Activated T-helper 2 cell treated with anti-CD3 and anti-CD28 coated beads, Interferon-gamma antibody, Interleukin-2, Interleukin-4, amounts not matched to agents 10 μg/mL and 5 μg/mL and 100 μg/mL, durations not matched to agents 14 hours and 24 hours and 36 hours (primary cell): Measurements from ENCODE around the gene NREP. TPM values are rescaled to one million over a fixed set of nuclear protein-coding genes. Genes with fewer than 3 reads are reported as not detected.

Source experiments
- DNase-seq: peaks from one replicate; pipeline ENCODE4 v3.0.0; 2021; ENCODE audit warnings: low spot score
- H3K27ac Mint-ChIP-seq: one replicate; pipeline ENCODE4 v1.8.0; 2021; ENCODE audit warnings: mixed read lengths
- H3K27me3 Mint-ChIP-seq: one replicate; pipeline ENCODE4 v1.8.0; 2021; ENCODE audit warnings: low read depth, mixed read lengths
- H3K36me3 Mint-ChIP-seq: one replicate; pipeline ENCODE4 v1.8.0; 2021; ENCODE audit warnings: low read depth, mixed read lengths
- H3K4me1 Mint-ChIP-seq: one replicate; pipeline ENCODE4 v1.8.0; 2021; ENCODE audit warnings: low read depth, mixed read lengths
- H3K4me3 Mint-ChIP-seq: one replicate; pipeline ENCODE4 v1.8.0; 2021; ENCODE audit warnings: low read depth, mild to moderate bottlenecking, moderate library complexity, mixed read lengths
- H3K9me3 Mint-ChIP-seq: one replicate; pipeline ENCODE4 v1.8.0; 2021; ENCODE audit warnings: mixed read lengths
- intact Hi-C: fragments of 100-400 bp; cut with micrococcal nuclease; formaldehyde crosslinking; loops from one replicate; pipeline ENCODE4 v1.15.1; 2023
- total RNA-seq: library from RNA; stranded (reverse); gene quantifications from 2 replicates; pipeline ENCODE4 v1.2.3, GENCODE V29; 2022

Gene NREP
- total RNA-seq, 1 donor from 2014 or later, result 35.3 TPM

DNA sequence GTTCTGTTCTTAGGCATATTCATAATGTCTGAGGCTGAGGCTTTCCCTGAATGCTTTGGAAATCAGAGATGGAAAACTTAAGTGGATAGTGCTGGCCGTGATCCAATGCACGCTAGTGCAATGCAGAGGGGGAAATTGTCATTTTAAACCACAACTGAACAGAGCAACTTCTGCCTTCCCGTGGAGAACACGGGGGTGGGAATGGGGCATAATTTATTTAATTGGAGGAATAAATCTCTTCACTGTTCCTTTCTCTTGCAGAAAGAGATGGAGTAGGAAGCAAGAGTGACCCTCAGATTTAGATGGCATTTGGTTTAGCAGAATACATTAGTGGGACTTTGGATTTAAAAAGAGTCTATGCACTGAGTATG is 22.9 kb upstream of the NREP start:
- Mint-ChIP-seq H3K4me1 (no peaks in the 10 kb centered on the region), H3K9me3 (no peaks in the 10 kb centered on the region), H3K27me3 (peaks cover 37% of the 10 kb centered on the region), H3K27ac (no peak overlapping the region), H3K4me3 (no peak overlapping the region), H3K36me3 (no peaks in the 10 kb centered on the region)
- intact Hi-C loops, result no loop called here
- no peak for DNase-seq

- peaks cover 40% of the 10 kb centered on the region for H3K27me3 Mint-ChIP-seq
- intact Hi-C loops, result no loop called here
- no peak overlapping the region for H3K27ac Mint-ChIP-seq
- DNase-seq, result no peak
- no peaks in the 10 kb centered on the region for H3K36me3 Mint-ChIP-seq
- H3K4me3 Mint-ChIP-seq, result no peak overlapping the region
- no peaks in the 10 kb centered on the region for H3K4me1 Mint-ChIP-seq
- no peaks in the 10 kb centered on the region for H3K9me3 Mint-ChIP-seq
Observed at GRCh38 chr5:111779260-111779921, 22.4 kb upstream of the NREP start.

- Mint-ChIP-seq H3K4me1 (no peaks in the 10 kb centered on the region), H3K36me3 (no peaks in the 10 kb centered on the region), H3K4me3 (no peak overlapping the region), H3K27me3 (peaks cover 34% of the 10 kb centered on the region), H3K27ac (no peak overlapping the region), H3K9me3 (no peaks in the 10 kb centered on the region)
- DNase-seq, result no peak
- intact Hi-C loops, result no loop called here
Observed at GRCh38 chr5:111776913-111777781, 20.2 kb upstream of the NREP start.

DNA sequence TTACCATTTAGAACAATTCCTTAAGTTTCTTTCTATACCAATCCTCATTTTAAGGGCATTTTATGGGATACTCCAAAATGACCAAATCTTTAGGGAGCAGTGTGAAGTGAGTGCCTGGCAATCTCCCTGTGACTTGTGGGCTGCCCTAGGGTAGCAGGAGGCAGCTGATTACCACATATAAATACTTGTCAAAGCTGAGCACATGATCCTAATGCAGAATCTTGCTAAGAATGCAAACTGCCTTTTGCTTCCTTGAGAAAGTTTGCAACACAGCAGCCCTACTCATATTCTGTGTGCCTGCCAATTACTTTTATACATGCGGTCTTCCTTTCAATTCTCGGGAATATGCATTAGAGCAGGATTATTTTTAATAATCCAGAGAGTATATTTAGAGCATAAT is 18.2 kb upstream of the NREP start:
- H3K27ac Mint-ChIP-seq, result no peak overlapping the region
- intact Hi-C loops, result no loop called here
- H3K4me3 Mint-ChIP-seq, result no peak overlapping the region
- peaks cover 40% of the 10 kb centered on the region for H3K27me3 Mint-ChIP-seq
- DNase-seq, result no peak
- no peaks in the 10 kb centered on the region for H3K4me1 Mint-ChIP-seq
- H3K36me3 Mint-ChIP-seq, result no peaks in the 10 kb centered on the region
- H3K9me3 Mint-ChIP-seq, result no peaks in the 10 kb centered on the region

DNA sequence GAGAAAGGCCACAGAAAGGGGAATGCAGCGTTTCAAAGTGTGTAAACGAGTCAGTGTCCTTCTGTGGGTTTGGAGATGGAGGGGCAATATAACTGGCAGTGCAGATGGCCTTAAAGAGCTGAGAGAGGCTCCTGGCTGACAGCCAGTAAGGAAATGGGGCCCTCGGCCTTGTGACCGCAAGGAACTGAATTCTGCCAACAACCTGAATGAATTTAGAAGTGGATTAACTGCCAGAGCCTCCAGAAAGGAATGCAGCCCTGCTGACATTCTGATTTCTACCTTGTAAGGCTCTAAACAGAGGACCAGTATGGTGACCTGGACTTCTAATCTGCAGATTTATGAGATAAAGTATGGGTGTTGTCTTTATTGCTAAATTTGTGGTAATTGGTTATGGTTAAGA is 17.5 kb upstream of the NREP start:
- no peak overlapping the region for H3K27ac Mint-ChIP-seq
- H3K36me3 Mint-ChIP-seq, result no peaks in the 10 kb centered on the region
- H3K27me3 Mint-ChIP-seq, result peaks cover 36% of the 10 kb centered on the region
- no peaks in the 10 kb centered on the region for H3K4me1 Mint-ChIP-seq
- no peak for DNase-seq
- intact Hi-C loops, result no loop called here
- no peaks in the 10 kb centered on the region for H3K9me3 Mint-ChIP-seq
- no peak overlapping the region for H3K4me3 Mint-ChIP-seq

GRCh38 chr5:111772456-111773122 is 15.6 kb upstream of the NREP start:
- Mint-ChIP-seq H3K4me1 (no peaks in the 10 kb centered on the region), H3K27ac (no peak overlapping the region), H3K27me3 (peaks cover 35% of the 10 kb centered on the region), H3K36me3 (no peaks in the 10 kb centered on the region), H3K4me3 (no peak overlapping the region), H3K9me3 (no peaks in the 10 kb centered on the region)
- intact Hi-C loops, result no loop called here
- no peak for DNase-seq

DNA sequence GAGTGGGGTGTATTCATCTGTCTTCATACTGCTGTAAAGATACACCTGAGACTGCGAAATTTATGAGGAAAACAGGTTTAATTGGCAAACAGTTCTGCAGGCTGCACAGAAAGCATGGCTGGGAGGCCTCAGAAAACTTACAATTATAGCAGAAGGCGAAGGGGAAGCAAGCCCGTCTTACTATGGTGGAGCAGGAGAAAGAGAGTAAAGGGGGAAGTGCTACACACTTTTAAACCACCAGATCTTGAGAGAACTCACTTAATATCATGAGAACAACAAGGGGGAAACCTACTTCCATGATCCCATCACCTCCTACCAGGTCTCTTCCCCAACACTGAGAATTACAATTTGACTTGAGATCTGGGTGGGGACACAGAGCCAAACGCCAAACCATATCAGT is 12.5 kb upstream of the NREP start:
- Mint-ChIP-seq H3K4me1 (no peaks in the 10 kb centered on the region), H3K27ac (no peak overlapping the region), H3K27me3 (peaks cover 33% of the 10 kb centered on the region), H3K4me3 (no peak overlapping the region), H3K36me3 (no peaks in the 10 kb centered on the region), H3K9me3 (no peaks in the 10 kb centered on the region)
- no peak for DNase-seq
- intact Hi-C loops, result no loop called here

GRCh38 chr5:111765613-111766571 is 8.9 kb upstream of the NREP start:
- no peak overlapping the region for H3K4me3 Mint-ChIP-seq
- intact Hi-C loops, result no loop called here
- no peaks in the 10 kb centered on the region for H3K36me3 Mint-ChIP-seq
- H3K27ac Mint-ChIP-seq, result no peak overlapping the region
- peaks cover 29% of the 10 kb centered on the region for H3K27me3 Mint-ChIP-seq
- no peaks in the 10 kb centered on the region for H3K4me1 Mint-ChIP-seq
- no peak for DNase-seq
- no peaks in the 10 kb centered on the region for H3K9me3 Mint-ChIP-seq

- Mint-ChIP-seq H3K4me1 (peaks cover 2% of the 10 kb centered on the region), H3K4me3 (no peak overlapping the region), H3K36me3 (no peaks in the 10 kb centered on the region), H3K9me3 (no peaks in the 10 kb centered on the region), H3K27me3 (peaks cover 19% of the 10 kb centered on the region), H3K27ac (no peak overlapping the region)
- DNase-seq, result no peak
- intact Hi-C loops, result no loop called here
Observed at GRCh38 chr5:111764019-111764418, 7.0 kb upstream of the NREP start.

DNA sequence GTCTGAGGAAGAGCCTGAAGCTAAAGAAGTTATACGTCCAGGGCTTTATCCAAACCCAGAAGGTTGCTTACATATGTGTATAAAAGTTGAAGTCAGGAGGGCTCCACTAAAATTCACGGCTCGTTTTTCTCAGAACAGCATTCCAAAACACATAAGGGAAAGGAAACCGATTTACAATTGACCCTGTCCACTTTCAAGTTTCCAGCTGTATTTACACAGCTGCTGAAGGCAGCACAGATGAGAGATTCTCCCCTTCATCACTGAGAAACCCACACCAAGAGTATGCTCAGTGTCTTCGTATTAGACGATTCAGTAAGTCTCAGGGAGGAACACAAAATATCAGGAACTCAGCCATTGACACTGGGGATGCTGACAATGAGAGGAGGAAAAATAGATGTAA is 5.9 kb upstream of the NREP start:
- Mint-ChIP-seq H3K36me3 (no peaks in the 10 kb centered on the region), H3K4me3 (no peak overlapping the region), H3K9me3 (no peaks in the 10 kb centered on the region), H3K27me3 (peaks cover 15% of the 10 kb centered on the region), H3K27ac (no peak overlapping the region), H3K4me1 (peaks cover 7% of the 10 kb centered on the region)
- no peak for DNase-seq
- intact Hi-C loops, result no loop called here

GRCh38 chr5:111758284-111758628 is 1.3 kb upstream of the NREP start:
- H3K27me3 Mint-ChIP-seq, result peaks cover 3% of the 10 kb centered on the region
- intact Hi-C loops, result loop anchor here (2.0 to 10.0 kb wide), 7 partner anchors 176 to 1023 kb away; partner anchors contain the start of genes SLC25A46 and STARD4

More at GRCh38 chr5:111758284-111758628, 1.3 kb upstream of the NREP start:
- no peaks in the 10 kb centered on the region for H3K9me3 Mint-ChIP-seq
- peaks cover 29% of the 10 kb centered on the region for H3K4me1 Mint-ChIP-seq
- peak overlapping the region; percentile 80 for H3K4me3 Mint-ChIP-seq
- no peak for DNase-seq
- peak overlapping the region; percentile 83 for H3K27ac Mint-ChIP-seq
- peaks cover 5% of the 10 kb centered on the region for H3K36me3 Mint-ChIP-seq
